Measurements from ENCODE around the gene EPHA8.

DNA sequence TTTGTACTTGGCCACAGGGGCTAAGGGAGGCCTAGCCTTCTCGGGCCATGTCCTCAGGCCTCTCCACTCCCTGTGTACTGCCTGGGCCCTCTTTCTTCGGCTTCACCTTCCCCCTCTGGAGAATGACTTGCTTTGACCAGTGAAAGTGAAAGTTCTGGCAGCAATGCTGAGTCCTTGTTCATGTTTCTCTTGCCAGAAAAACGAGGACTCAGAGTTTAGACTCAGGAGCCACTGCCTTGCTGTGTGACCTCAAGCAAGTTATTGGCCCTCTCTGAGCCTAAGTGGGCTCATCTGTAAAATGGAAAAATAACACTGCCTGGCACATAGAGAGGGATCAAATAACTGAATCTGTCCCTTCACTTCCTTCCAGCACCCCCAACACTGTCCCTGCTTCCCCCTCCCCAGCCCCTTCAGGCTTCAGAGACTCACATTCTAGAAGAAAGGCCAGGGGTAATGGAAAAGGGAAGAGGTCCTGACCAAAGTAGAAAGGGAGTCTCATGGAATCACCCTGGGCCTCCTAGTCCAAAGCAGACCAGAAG, 74.7 kb downstream of the EPHA8 start:
- TF ChIP-seq CTCF (conservative IDR thresholded peaks at IDR 0.05; ENCODE audit: low read depth, low read length) = no peak
- TF ChIP-seq EZH2 (IDR thresholded peaks at IDR 0.05; ENCODE audit: low read length, unreplicated experiment) = no peak
- TF ChIP-seq EZH2phosphoT487 (IDR thresholded peaks at IDR 0.05; ENCODE audit: borderline replicate concordance, low read length) = no peak

Data from PC-3 (cell line).